HG02938 (cell line): ENCODE results near the gene NFKBIL1.
"Not testable (repeated sequence)": the region's sequence is repeated elsewhere in the genome, so short reads cannot be mapped to it uniquely, and the experiment has no call there.

Experiments used
- ATAC-seq: cut with Tn5 transposase; IDR thresholded peaks from one replicate; pipeline ENCODE4 v1.9.1; 2021; ENCODE audit warnings: mild to moderate bottlenecking, moderate library complexity; ENCODE audit not compliant: unreplicated experiment

NFKBIL1 gene

DNA sequence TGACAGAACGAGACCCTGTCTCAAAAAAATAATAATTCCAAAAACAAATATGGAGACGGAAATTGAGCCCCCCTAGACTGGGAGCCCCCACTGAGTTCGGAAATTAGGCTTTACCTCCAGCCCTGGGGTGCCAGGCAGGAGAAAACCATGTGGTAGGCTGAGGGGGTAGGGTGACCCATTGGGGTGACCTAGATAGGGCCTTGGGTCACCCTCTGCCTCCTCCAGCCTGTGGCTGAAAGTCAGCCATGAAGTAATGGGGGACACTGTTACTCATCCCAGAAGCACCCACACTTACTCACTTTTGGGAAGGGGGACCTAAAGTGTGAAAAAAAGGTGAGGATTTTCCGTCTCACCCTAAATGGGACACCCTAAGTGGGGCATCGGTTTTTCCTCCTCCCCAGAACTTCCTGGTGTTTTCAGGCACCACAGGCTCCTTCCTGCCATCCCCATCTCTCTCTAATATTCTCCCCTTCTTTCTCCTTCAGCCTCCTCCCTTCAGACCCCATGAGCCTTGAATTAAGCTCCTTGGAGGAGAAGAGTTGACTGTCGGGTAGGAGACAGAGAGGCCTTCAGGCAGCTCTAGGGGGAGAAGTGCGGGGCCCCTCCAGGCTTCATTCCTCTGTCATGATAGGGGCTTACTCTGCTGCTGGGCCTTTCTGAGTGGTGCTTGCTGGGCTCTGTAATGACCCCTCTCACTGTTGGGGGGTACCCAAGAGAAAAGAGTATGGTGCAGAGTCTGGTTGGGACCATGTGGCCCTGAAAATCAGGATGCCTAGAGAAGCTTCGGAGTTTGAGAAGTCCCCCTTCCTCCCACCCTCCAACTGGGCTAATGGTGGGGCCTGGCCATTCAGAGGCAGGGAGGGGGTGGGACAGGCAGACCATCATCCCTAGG lies 32.4 kb downstream of the NFKBIL1 start:
- ATAC-seq = no peak

DNA sequence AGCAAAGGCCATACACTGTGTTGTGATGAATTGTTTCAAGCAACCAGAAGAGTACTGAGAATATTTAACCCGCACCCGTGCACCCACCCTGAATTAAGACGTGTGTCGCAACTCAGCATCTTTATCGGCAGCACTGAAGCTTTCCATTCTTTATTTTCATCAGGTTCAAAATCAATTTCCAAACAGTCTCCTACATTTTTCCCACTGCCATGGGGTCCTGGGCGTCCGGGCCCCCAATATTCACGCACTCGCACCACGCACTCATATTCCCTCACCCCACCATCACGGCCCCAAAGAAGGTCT lies 33.0 kb downstream of the NFKBIL1 start:
- ATAC-seq = no peak

- ATAC-seq = no peak
Measured at GRCh38 chr6:31580807-31581433, 33.5 kb downstream of the NFKBIL1 start.

GRCh38 chr6:31581434-31582229 lies 34.2 kb downstream of the NFKBIL1 start:
- no peak for ATAC-seq

- ATAC-seq = no peak
Measured at GRCh38 chr6:31582230-31582643, 34.8 kb downstream of the NFKBIL1 start, which contains the start of gene LTB. TSS of gene LTB (minus strand) at chr6:31582424. CDS start at chr6:31582417, 7 bp downstream.

DNA sequence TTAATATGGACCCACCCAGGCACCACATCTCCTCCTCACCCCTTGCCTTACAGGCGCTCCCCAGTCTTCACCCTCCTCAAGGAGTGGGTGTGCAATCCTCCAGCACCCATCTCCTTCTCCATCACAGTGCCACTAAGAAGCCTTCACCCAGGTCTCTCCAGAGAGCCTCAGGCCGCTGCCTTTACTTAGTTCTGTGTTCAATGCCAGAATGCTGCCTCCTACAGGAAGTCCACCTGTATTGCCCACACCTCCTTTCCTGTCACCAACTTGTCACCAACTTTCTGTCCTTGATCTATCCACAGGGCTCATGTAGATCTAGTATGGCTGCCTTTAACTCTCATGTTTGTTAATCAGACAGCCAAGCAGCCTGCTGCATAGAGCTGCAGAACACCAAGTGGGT lies 38.1 kb downstream of the NFKBIL1 start:
- ATAC-seq = no peak

DNA sequence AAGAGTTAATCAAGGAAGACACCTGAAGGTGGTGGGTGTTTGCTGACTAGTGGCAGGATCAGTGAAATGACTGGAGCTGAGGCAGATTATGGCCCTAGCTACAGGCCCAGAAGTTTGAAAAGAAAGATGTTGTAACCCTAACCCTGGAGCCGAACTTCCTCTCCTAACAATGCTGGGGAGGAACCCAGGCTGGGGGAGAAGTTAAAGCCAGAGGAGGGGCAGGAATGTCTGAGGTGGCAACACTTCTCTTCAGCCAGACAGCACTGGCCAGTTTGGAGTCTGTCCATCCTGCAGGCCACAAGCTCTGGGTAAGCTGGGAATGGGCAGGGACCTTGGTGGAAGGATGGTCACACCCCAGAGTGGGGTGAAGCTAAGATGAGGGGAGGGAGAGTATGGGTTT lies 38.6 kb downstream of the NFKBIL1 start, which contains the start of gene LST1:
Gene LST1, plus strand, starts transcription at position 270 of the 400 bp plus-strand sequence. CDS start 1,023 bp downstream, outside the sequence.
- ATAC-seq = no peak

DNA sequence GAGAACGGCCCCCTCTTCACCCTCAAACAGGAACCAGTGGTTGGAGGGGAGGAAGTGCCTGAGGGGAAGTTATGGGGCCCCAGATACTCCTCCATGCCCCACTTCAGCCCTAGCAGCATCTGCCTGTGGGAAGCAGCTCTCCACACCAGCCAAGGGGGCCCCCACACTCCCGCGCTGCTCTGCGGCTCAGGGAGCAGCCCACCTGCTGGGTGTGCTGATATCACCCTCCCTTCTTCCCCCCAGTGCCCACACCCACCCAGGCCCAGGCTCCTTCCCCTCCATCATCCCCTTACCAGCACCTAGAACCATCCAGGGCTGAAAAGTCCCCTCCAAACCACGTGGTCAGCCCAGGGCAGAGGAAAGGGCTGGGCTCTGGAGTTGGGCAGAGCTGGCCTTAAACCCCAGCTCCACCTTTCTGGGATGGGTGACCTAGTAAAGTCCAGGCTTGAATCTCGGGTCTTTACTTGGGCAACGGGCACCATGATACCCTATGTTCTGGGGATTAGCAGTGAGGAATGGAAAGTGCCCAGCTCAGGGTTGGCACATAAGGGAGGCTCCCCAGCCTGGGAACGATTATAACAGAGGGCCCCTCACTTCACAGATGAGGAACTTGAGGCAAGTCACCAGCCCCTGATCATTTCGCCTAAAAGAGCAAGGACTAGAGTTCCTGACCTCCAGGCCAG lies 39.3 kb downstream of the NFKBIL1 start:
- ATAC-seq = no peak

- ATAC-seq = no peak
Measured at GRCh38 chr6:31587791-31588777, 40.7 kb downstream of the NFKBIL1 start.

- ATAC-seq = no peak
Measured at GRCh38 chr6:31588871-31589650, 41.7 kb downstream of the NFKBIL1 start.

- ATAC-seq = not testable (repeated sequence)
Measured at GRCh38 chr6:31590691-31591090, 43.3 kb downstream of the NFKBIL1 start.

GRCh38 chr6:31592396-31592771 lies 45.0 kb downstream of the NFKBIL1 start:
- no peak for ATAC-seq

- no peak for ATAC-seq
Measured at GRCh38 chr6:31597006-31597405, 49.6 kb downstream of the NFKBIL1 start.

- ATAC-seq = no peak
Measured at GRCh38 chr6:31607317-31607716, 59.9 kb downstream of the NFKBIL1 start.
